ENCODE results near the gene ANTXR1.
A peak's percentile ranks its signal among the peaks of the same experiment; 100 is the strongest.

ANTXR1 gene

GRCh38 chr2:69007169-69007568 lies 5.8 kb upstream of the ANTXR1 start:
- DNase-seq (ENCODE audit: low spot score) = no peak

GRCh38 chr2:69007603-69008002 lies 5.4 kb upstream of the ANTXR1 start:
- DNase-seq (ENCODE audit: low spot score) = no peak

GRCh38 chr2:69010437-69011194 lies 2.4 kb upstream of the ANTXR1 start:
- no peak for DNase-seq (ENCODE audit: low spot score)

- DNase-seq (ENCODE audit: low spot score) = no peak
Observed at GRCh38 chr2:69011611-69012157, 1.3 kb upstream of the ANTXR1 start.

GRCh38 chr2:69012310-69013141 lies 453 bp upstream of the ANTXR1 start:
- peak; percentile 79 for DNase-seq (ENCODE audit: low spot score)

- DNase-seq (ENCODE audit: low spot score) = no peak
Observed at GRCh38 chr2:69013840-69014821, 1.2 kb downstream of the ANTXR1 start.

GRCh38 chr2:69017080-69017479 lies 4.1 kb downstream of the ANTXR1 start:
- no peak for DNase-seq (ENCODE audit: low spot score)

- DNase-seq (ENCODE audit: low spot score) = no peak
Observed at GRCh38 chr2:69017835-69018234, 4.9 kb downstream of the ANTXR1 start.

GRCh38 chr2:69018678-69019095 lies 5.7 kb downstream of the ANTXR1 start:
- no peak for DNase-seq (ENCODE audit: low spot score)

- DNase-seq (ENCODE audit: low spot score) = no peak
Observed at GRCh38 chr2:69020496-69021426, 7.8 kb downstream of the ANTXR1 start.

- DNase-seq (ENCODE audit: low spot score) = no peak
Observed at GRCh38 chr2:69021727-69022126, 8.7 kb downstream of the ANTXR1 start.

GRCh38 chr2:69022548-69022947 lies 9.6 kb downstream of the ANTXR1 start:
- DNase-seq (ENCODE audit: low spot score) = no peak

GRCh38 chr2:69023236-69023635 lies 10.3 kb downstream of the ANTXR1 start:
- no peak for DNase-seq (ENCODE audit: low spot score)

- DNase-seq (ENCODE audit: low spot score) = peak; percentile 43
Observed at GRCh38 chr2:69026026-69026425, 13.0 kb downstream of the ANTXR1 start.

- no peak for DNase-seq (ENCODE audit: low spot score)
Observed at GRCh38 chr2:69026691-69027459, 13.9 kb downstream of the ANTXR1 start.

GRCh38 chr2:69030800-69031428 lies 17.9 kb downstream of the ANTXR1 start:
- DNase-seq (ENCODE audit: low spot score) = no peak

GRCh38 chr2:69031466-69031865 lies 18.5 kb downstream of the ANTXR1 start:
- DNase-seq (ENCODE audit: low spot score) = no peak

GRCh38 chr2:69032336-69032735 lies 19.4 kb downstream of the ANTXR1 start:
- no peak for DNase-seq (ENCODE audit: low spot score)

GRCh38 chr2:69033461-69034095 lies 20.6 kb downstream of the ANTXR1 start:
- no peak for DNase-seq (ENCODE audit: low spot score)

All from Ammon's horn (tissue), 1 donor.